Brain pericyte (primary cell): ENCODE measurements around the gene DCC.

Experiments used
- DNase-seq: peaks from one replicate; pipeline ENCODE4 v3.0.0-alpha.2; 2012; ENCODE audit warnings: low read depth, low spot score

The DCC gene

GRCh38 chr18:52903857-52904256, 563.9 kb downstream of the DCC start:
- DNase-seq = no peak

GRCh38 chr18:52907543-52908308, 567.7 kb downstream of the DCC start:
- DNase-seq = no peak

GRCh38 chr18:52914148-52914547, 574.2 kb downstream of the DCC start:
- DNase-seq = no peak

GRCh38 chr18:52920665-52921064, 580.7 kb downstream of the DCC start:
- DNase-seq = no peak

GRCh38 chr18:52933356-52933755, 593.4 kb downstream of the DCC start:
- DNase-seq = no peak

DNA sequence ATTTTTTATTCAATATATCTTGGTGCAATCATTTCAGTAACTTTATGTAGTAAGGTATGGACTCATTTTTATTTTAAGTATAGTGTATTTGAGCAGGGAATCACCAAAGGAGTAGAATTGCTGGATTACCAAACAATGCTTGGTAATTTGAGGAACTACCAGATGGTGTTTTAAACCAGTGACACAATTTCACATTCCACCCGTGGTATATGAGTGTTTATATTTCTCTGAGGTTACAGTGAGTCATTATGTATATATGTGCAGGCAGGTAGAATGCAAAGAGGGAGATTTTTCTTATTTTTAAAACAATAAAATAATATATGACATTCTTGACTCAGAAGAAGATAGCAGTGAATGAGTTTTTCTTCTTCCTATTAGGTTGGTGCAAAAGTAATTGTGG, 596.9 kb downstream of the DCC start:
- DNase-seq = no peak

DNA sequence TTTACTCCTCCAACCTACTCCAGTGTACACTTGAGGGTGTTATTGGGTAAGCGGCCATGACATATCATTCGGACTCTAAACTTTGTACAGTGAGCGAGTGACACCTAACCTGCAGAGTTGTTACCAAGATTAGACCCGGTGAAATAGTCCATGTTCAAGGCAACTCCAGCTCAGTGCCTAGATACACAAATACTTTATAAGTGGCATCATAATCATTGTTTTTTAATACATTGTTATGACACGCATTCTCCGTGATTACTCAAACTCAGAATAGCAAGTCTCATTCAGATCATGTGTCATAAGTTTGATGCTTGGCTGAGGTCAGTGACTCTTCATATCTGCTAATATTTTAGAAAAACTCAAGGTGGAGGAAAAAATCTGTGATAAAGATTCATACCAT, 597.8 kb downstream of the DCC start:
- DNase-seq = no peak

- DNase-seq = no peak
Observed at GRCh38 chr18:52945552-52945951, 605.6 kb downstream of the DCC start.

GRCh38 chr18:52948868-52949444, 609.0 kb downstream of the DCC start:
- no peak for DNase-seq

GRCh38 chr18:52950155-52950554, 610.2 kb downstream of the DCC start:
- no peak for DNase-seq

DNA sequence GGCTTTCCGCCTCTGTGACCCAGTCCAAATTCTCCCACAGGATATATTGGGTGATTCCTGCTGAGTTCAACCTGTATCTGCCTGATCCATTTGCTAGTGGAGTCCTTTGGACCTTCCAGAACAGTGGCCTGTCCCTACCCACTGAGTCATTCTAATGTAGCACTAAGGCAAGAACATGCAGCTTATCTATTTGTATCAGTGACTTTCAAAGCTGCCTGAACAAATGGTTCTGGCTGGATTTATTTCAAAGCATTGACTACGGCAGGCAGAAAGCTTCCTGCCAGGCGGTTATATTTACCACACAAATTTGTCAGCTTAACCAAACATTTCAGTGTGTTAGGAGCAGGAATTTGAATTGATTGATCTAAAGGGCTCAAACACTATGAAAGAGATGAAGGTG, 613.4 kb downstream of the DCC start:
- no peak for DNase-seq

DNA sequence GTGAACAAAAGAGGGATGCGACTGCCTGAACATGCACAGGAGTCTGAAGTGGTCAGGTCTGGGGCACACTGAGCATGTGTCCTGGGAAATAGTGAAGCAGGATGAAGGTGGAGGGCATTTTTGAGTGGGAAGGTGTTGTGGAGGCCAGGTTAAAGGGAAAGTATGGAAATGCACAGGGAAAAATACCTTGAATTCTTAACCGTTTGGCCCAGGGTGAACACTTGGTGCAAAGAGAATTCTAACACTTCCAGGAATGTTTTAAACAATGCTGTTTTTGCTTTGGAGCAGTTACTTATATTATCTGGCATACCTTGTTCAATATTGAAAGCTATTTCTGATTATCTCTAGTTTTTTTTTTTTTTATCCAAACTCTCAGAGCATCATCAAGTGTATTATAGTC, 623.5 kb downstream of the DCC start:
- DNase-seq = no peak

- no peak for DNase-seq
Observed at GRCh38 chr18:52970686-52971085, 630.7 kb downstream of the DCC start.

DNA sequence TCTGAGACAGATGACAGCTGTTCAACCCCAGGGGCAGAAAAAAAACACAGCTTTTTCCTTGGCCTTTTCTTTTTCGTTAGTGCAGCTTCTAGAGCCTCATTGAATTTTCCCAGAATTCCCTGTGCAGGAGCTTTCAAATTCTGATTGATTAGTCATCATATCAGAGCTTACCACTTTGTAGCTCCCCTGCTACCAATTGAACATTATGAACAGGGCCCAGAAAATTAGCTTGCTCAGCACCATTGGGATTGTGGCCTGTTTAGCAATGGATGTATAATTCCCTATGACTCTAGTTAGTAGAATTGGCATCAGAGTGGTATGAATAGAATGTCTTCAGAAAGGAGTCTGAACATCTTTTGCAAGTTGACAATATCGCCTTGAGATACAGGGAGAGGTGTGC, 631.1 kb downstream of the DCC start:
- DNase-seq = no peak

DNA sequence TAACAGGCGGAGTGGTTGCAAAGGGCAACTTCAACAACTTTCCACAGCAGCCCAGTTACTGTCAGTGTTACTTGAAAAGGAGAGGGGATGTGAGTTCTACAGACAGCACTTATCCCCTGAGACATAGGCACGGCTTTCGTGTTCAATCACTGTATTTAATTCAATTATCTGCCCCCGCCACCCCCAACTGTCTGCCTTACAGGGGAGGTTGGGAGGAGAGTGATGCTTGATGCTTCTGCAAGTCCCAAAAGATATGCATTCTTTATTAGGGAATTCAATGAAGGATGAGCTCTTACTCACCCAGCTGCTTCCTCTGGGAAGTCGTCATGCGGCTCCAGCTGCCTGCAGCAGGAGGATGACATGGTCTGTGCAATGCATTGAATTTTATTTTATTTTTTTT, 639.9 kb downstream of the DCC start:
- no peak for DNase-seq

DNA sequence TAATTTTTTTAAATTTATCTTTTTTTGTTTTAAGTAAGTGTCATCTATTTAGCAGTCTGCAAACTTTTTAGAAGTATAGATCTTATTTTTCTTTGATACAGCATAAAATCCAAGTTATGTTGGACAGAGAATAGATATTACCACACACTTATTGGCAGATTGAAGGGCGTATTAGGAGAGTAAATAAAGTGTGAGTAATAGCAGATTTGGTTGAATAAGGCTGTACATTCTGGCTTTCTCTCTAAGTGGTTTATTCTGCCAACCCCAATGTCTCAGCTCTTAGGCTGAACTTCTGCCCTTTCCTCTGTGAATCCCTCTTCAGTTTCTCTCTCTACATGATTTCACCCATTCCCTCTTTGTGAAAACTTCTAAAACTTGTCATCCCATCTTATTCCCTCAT, 651.2 kb downstream of the DCC start:
- no peak for DNase-seq

GRCh38 chr18:52992041-52992440, 652.0 kb downstream of the DCC start:
- no peak for DNase-seq

DNA sequence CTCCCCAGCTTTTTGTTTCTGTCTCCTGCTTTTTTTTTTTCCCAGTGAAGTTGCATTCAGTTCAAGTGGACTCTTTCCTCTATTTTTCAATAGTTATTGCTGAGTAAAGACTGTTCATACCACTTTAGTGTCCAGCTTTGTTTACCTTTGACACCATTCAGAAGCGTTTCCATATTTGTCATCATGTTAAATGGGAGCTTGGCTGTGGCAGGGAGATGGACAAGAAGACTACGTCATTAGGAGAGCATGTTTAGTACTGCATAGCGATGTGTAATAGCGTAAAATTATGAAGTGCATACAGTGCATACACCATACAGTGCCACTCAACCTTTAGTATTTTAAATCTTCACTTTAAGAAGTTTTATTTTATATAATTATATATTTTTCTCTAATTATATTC, 655.9 kb downstream of the DCC start:
- no peak for DNase-seq

DNA sequence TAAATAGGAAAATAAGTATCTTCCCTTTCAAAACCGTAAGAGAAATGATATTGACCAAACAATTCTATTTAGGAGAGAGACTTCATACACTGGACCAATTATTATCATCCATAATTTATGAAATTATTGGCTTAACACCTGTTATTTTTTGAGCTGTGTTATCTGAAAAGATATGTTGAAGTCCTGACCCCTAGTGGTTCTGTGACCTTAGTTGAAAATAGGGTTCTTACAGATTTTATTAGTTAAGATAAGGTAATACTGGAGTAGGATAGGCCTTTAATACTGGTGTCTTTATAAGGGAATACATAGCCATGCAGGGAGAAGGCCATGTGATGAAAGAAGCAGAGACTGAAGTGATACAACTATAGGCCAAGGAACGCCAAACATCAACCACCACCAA, 659.6 kb downstream of the DCC start:
- DNase-seq = no peak

- no peak for DNase-seq
Observed at GRCh38 chr18:53004798-53005197, 664.8 kb downstream of the DCC start.

DNA sequence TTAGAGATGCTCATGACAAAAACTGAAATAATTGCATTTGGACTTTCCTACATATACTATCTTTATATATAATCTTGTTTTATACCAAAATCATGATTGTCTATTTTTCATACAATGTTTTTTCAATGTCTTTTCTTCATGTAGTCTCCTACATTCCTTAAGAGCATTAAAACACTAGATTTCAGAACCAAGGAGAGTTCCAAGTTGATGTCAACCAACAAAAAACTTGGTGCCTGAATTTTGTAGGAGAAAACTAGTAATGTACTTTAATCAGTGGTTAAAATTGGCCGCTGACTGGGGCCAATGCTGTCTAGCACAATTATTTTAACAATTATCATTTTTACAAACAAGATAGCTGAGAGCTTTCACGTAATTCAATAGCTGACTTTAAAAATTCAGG, 678.8 kb downstream of the DCC start:
- DNase-seq = no peak

GRCh38 chr18:53025247-53025646, 685.2 kb downstream of the DCC start:
- no peak for DNase-seq

GRCh38 chr18:53028565-53028964, 688.6 kb downstream of the DCC start:
- no peak for DNase-seq

GRCh38 chr18:53033128-53033527, 693.1 kb downstream of the DCC start:
- DNase-seq = no peak
